HepG2 (cell line): ENCODE results near the gene LSM3. TPM values are rescaled to one million over a fixed set of nuclear protein-coding genes. Genes with fewer than 3 reads are reported as not detected.

ENCODE experiments used
- ATAC-seq: fragments of 200-7000 bp; cut with Tn5 transposase; 3 replicates; pipeline ENCODE4 v1.9.1; 2020; ENCODE audit warnings: mild to moderate bottlenecking, moderate library complexity
- BruUV-seq: library from RNA; stranded (reverse); fragments of 400-500 nt; replicated peaks from 2 replicates; lab custom pipeline; 2021; lab: Mats Ljungman, UMichigan
- CTCF ChIA-PET: fragments of 300-600 bp; formaldehyde crosslinking; extraction: SDS; loops from one replicate; lab custom pipeline; 2021; ENCODE audit warnings: low total read pairs, inconsistent platforms, low intra/inter-chr PET ratio; lab: Yijun Ruan, JAX
- POLR2A ChIA-PET: fragments of 350-600 bp; sonication (Branson Sonifier 250); formaldehyde crosslinking; loops from one replicate; lab custom pipeline; 2020; ENCODE audit warnings: antibody characterized with exemption, inconsistent platforms; lab: Yijun Ruan, JAX
- DNase-seq: peaks from one replicate; pipeline ENCODE4 v3.0.0-alpha.2; 2015; ENCODE audit warnings: low spot score
- FAIRE-seq: peaks from 3 replicates; lab custom pipeline; 2011; peaks lifted over from hg19 to GRCh38; lab: Jason Lieb, UNC
- H2AFZ ChIP-seq: one replicate; pipeline ENCODE4 v1.6.1; 2011; ENCODE audit warnings: low read length, inconsistent platforms
- H3K27ac ChIP-seq: fragments of 300-600 bp; 3 replicates; pipeline ENCODE4 v1.8.0; 2011; ENCODE audit warnings: mixed run types, mild to moderate bottlenecking, mixed read lengths, low read length, inconsistent platforms; ENCODE audit not compliant: insufficient read depth; ENCODE audit errors: extremely low read length
- H3K27me3 ChIP-seq, 2 experiments: fragments of 200-600 bp in 1 of 2; 2 replicates in 1 of 2; 3 replicates in 1 of 2; pipeline versions ENCODE4 v1.6.0 to v1.8.0; 2011; ENCODE audit warnings: low read length in 2 of 2, mild to moderate bottlenecking in 2 of 2, moderate library complexity in 2 of 2, inconsistent platforms in 1 of 2; ENCODE audit not compliant: insufficient read depth in 2 of 2, control insufficient read depth in 1 of 2
- H3K36me3 ChIP-seq, 2 experiments: fragments of 200-600 bp in 1 of 2; replicated peaks in 1 of 2; 2 replicates in 1 of 2; 3 replicates in 1 of 2; pipeline versions ENCODE4 v1.5.1 to v1.8.0; 2011; ENCODE audit warnings: low read length in 2 of 2, inconsistent platforms in 1 of 2; ENCODE audit not compliant: insufficient read depth in 2 of 2, control insufficient read depth in 1 of 2
- H3K4me1 ChIP-seq: 2 replicates; pipeline ENCODE4 v1.5.1; 2012; ENCODE audit warnings: low read length, inconsistent platforms; ENCODE audit not compliant: insufficient read depth
- H3K4me2 ChIP-seq: 2 replicates; pipeline ENCODE4 v1.6.0; 2011; ENCODE audit warnings: low read depth, low read length, inconsistent platforms
- H3K4me3 ChIP-seq, 3 experiments: fragments of 200-600 bp in 1 of 3; sonication (generic), shearing (Covaris generic) in 1 of 3; replicated peaks in 1 of 3; 2 replicates each; pipeline ENCODE4 v1.5.1; 2011 to 2016; ENCODE audit warnings: low read length in 3 of 3, inconsistent platforms in 2 of 3, low read depth in 2 of 3, mild to moderate bottlenecking in 2 of 3, control low read depth in 1 of 3, mixed read lengths in 1 of 3; ENCODE audit not compliant: insufficient read depth in 1 of 3
- H3K79me2 ChIP-seq: one replicate; pipeline ENCODE4 v1.6.1; 2011; ENCODE audit warnings: low read length, inconsistent platforms; ENCODE audit not compliant: insufficient read depth
- H3K9ac ChIP-seq: 2 replicates; pipeline ENCODE4 v1.6.0; 2011; ENCODE audit warnings: mild to moderate bottlenecking, low read depth, low read length, inconsistent platforms; ENCODE audit not compliant: insufficient read depth
- H3K9me3 ChIP-seq: 2 replicates; pipeline ENCODE4 v1.5.1; 2012; ENCODE audit warnings: mild to moderate bottlenecking, low read length
- H4K20me1 ChIP-seq: 2 replicates; pipeline ENCODE4 v1.6.0; 2011; ENCODE audit warnings: inconsistent platforms, mild to moderate bottlenecking, low read length, moderate library complexity; ENCODE audit not compliant: insufficient read depth
- ATF7 ChIP-seq, 2 experiments: fragments of 450-650 bp in 1 of 2; sonication (generic) in 1 of 2; formaldehyde crosslinking in 1 of 2; IDR thresholded peaks; 2 replicates each; pipeline versions ENCODE4 v1.4.0 to v1.6.1; 2016 to 2020; ENCODE audit warnings: antibody characterized with exemption in 1 of 2, mild to moderate bottlenecking in 1 of 2, missing genetic modification reagents in 1 of 2
- FOXA3 ChIP-seq: IDR thresholded peaks from 2 replicates; pipeline ENCODE4 v1.6.1; 2016; ENCODE audit warnings: missing genetic modification reagents, missing compliant biosample characterization
- HOXA9 ChIP-seq: sonication (generic); formaldehyde crosslinking; IDR thresholded peaks from 2 replicates; pipeline ENCODE4 v1.8.1; 2022; ENCODE audit warnings: missing genetic modification reagents, mild to moderate bottlenecking, moderate library complexity, borderline replicate concordance
- MAFG ChIP-seq: sonication (generic); formaldehyde crosslinking; IDR thresholded peaks from 2 replicates; pipeline ENCODE4 v1.5.1; 2020; ENCODE audit warnings: mild to moderate bottlenecking, missing genetic modification reagents
- MED8 ChIP-seq: sonication (generic); formaldehyde crosslinking; IDR thresholded peaks from 2 replicates; pipeline ENCODE4 v1.8.1; 2023; ENCODE audit warnings: mild to moderate bottlenecking, missing genetic modification reagents; ENCODE audit not compliant: insufficient replicate concordance
- PAF1 ChIP-seq: IDR thresholded peaks from 2 replicates; pipeline ENCODE4 v1.6.1; 2016; ENCODE audit warnings: missing genetic modification reagents, missing compliant biosample characterization
- RXRB ChIP-seq: IDR thresholded peaks from 2 replicates; pipeline ENCODE4 v1.6.1; 2016; ENCODE audit warnings: borderline replicate concordance, missing genetic modification reagents, missing compliant biosample characterization
- SMARCE1 ChIP-seq: fragments of 450-650 bp; IDR thresholded peaks from 2 replicates; pipeline ENCODE4 v1.6.1; 2017; ENCODE audit warnings: borderline replicate concordance
- SMC3 ChIP-seq: IDR thresholded peaks from 2 replicates; pipeline ENCODE4 v1.6.1; 2011; ENCODE audit warnings: low read length, improper control_type of control experiment
- ZBTB44 ChIP-seq: sonication (generic); formaldehyde crosslinking; IDR thresholded peaks from 2 replicates; pipeline ENCODE4 v1.4.0; 2020; ENCODE audit warnings: missing genetic modification reagents
- ZNF547 ChIP-seq: sonication (generic); formaldehyde crosslinking; IDR thresholded peaks from 2 replicates; pipeline ENCODE4 v1.5.1; 2020; ENCODE audit warnings: mild to moderate bottlenecking, missing genetic modification reagents
- ZSCAN25 ChIP-seq: sonication (generic); formaldehyde crosslinking; IDR thresholded peaks from 2 replicates; pipeline ENCODE4 v1.8.0; 2022; ENCODE audit warnings: mild to moderate bottlenecking, missing genetic modification reagents
- WGBS: methylation state at CpG from one replicate; pipeline ENCODE4 v1.1.6; 2017; ENCODE audit warnings: low lambda C conversion rate; 5-methylcytosine and 5-hydroxymethylcytosine counted together
- in situ Hi-C: cut with HindIII; loops from 2 replicates; pipeline ENCODE4 v1.10.0; 2017; ENCODE audit warnings: low pct_unique_long_range_greater_than_20kb; ENCODE audit not compliant: extremely low pct_ligation_motif_present
- intact Hi-C: fragments of 100-400 bp; cut with micrococcal nuclease; formaldehyde crosslinking; loops from one replicate; pipeline ENCODE4 v1.10.0; 2022; ENCODE audit not compliant: unreplicated experiment
- polyA plus RNA-seq, 8 experiments: library from polyadenylated mRNA; depleted of rRNA in 3 of 8; stranded (reverse) in 7 of 8; unstranded in 1 of 8; fragments of >200 nt; fragmentation: Illumina TruSeq in 4 of 8; extraction: Trizol in 4 of 8; gene quantifications; 2 replicates each; pipeline versions ENCODE4 v1.2.1 to v1.2.3, GENCODE V29; 2011 to 2016; ENCODE audit warnings: low read depth in 4 of 8, missing spikeins in 1 of 8, mixed read lengths in 1 of 8; ENCODE audit not compliant: insufficient read depth in 1 of 8
- total RNA-seq, 5 experiments: library from RNA; depleted of rRNA; stranded (reverse); fragments of >200 nt; fragmentation: Illumina TruSeq; extraction: Trizol; gene quantifications; 2 replicates each; pipeline ENCODE4 v1.2.3, GENCODE V29; 2016; ENCODE audit warnings: low read depth in 1 of 5
- TF ChIP-seq, protein P1 (sequence below): sonication (generic); formaldehyde crosslinking; IDR thresholded peaks from 2 replicates; pipeline ENCODE4 v1.8.0; 2022; ENCODE audit warnings: missing genetic modification reagents, mild to moderate bottlenecking, inconsistent platforms, borderline replicate concordance
- TF ChIP-seq, protein P2 (sequence below), 2 experiments: sonication (generic) in 1 of 2; formaldehyde crosslinking in 1 of 2; IDR thresholded peaks; 2 replicates each; pipeline versions ENCODE4 v1.5.1 to v1.6.1; 2011 to 2020; ENCODE audit warnings: borderline replicate concordance in 1 of 2, low read depth in 1 of 2, low read length in 1 of 2, mild to moderate bottlenecking in 1 of 2, missing genetic modification reagents in 1 of 2, moderate library complexity in 1 of 2

LSM3 gene
- total and polyA plus RNA-seq, 2 of the 13 experiments (the other 11 are each of a cell fraction or from before 2014, with no cell fraction given): 5.1 to 19.4 TPM

- TF ChIP-seq ZBTB44 (CRISPR knock-in tag) (no peak), ZSCAN25 (no peak), ZNF547 (CRISPR knock-in tag) (no peak), PAF1 (peak; percentile 84; the same call in 1 of the 2 replicates)
- TF ChIP-seq, all 625 proteins: peak for 7
These were observed 35.1 kb upstream of the LSM3 start (continued) for GRCh38 chr3:14143271-14144225.

DNA sequence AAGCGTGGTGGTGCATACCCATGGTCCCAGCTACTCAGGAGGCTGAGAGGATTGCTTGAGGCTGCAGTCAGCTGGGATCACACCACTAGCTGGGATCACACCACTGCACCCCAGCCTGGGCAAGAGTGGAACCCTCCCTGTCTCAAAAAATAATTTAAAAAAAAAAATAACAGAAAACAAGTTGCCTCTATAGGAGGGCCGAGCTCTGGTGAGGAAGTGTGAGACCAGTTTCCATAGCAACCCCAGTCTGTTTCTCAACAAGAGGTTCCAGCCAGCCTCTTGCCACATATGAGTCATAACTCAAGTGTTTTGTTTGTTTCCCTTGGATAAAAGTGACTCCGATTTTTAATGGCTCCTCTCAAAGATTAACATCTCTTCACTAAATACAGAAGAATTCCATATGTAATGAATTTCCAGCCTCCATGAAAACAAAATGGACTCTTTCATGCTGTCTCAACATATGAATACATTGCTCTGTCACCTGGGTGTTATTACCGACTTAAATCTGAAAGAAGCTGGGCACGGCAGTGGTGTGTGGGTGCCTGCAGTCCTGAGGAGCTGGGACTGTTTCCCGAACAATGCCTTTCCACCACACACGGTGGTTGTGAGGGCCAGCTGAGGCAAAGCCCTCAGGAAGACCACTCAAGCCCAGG is 34.1 kb upstream of the LSM3 start:
- no peaks in the 10 kb centered on the region for H3K79me2 ChIP-seq
- ChIA-PET POLR2A (interaction anchor here (0.6 to 4.4 kb wide), 5 partner anchors 10 to 34 kb away, joined by 3 to 30 read pairs (median 3); partner anchors contain the start of genes CHCHD4, LSM3, TMEM43 and XPC), CTCF (interaction anchor here (1.7 kb wide), 1 partner anchor 248 kb away, joined by 3 read pairs; no protein-coding TSS in a partner anchor)
- ATAC-seq (peak; percentile 71), DNase-seq (peak; percentile 96), FAIRE-seq (peak; percentile 57)
- peaks cover 20% of the 10 kb centered on the region for H3K4me1 ChIP-seq
- in situ Hi-C loops: no loop called here
- peak overlapping the region; percentile 56 for H3K4me2 ChIP-seq
- H3K9ac ChIP-seq: peak overlapping the region; percentile 78
- no peaks in the 10 kb centered on the region; the same call in 1 of the 2 replicates for H4K20me1 ChIP-seq
- 42% methylated on average over 7 of the region's 7 CpGs for WGBS
- H3K9me3 ChIP-seq: no peaks in the 10 kb centered on the region
- no peak overlapping the region for H2AFZ ChIP-seq
- intact Hi-C loops: no loop called here
- H3K36me3 ChIP-seq: peaks cover 15 to 54% of the 10 kb centered on the region in 2 experiments; a peak in 4 of 5 replicates
- no TSS peak for BruUV-seq
- no peaks in the 10 kb centered on the region for H3K27me3 ChIP-seq
- peak overlapping the region in 1 of 3 experiments; percentile 11; a peak in 1 of 6 replicates for H3K4me3 ChIP-seq
- H3K27ac ChIP-seq: peak overlapping the region; percentile 96
- TF ChIP-seq SMC3 (no peak), SMARCE1 (no peak), MAFG (CRISPR knock-in tag) (no peak), MED8 (CRISPR knock-in tag) (no peak), FOXA3 (CRISPR knock-in tag) (peak; percentile 17; the same call in 1 of the 2 replicates), HOXA9 (CRISPR knock-in tag) (no peak), RXRB (CRISPR knock-in tag) (peak; percentile 26; the same call in 1 of the 2 replicates), ATF7 (IDR thresholded peaks at IDR 0.05) (peak; percentile 15; the same call in 1 of the 2 replicates), ATF7 (CRISPR knock-in tag; IDR thresholded peaks at IDR 0.05) (no peak)
- TF ChIP-seq, protein P1, sequence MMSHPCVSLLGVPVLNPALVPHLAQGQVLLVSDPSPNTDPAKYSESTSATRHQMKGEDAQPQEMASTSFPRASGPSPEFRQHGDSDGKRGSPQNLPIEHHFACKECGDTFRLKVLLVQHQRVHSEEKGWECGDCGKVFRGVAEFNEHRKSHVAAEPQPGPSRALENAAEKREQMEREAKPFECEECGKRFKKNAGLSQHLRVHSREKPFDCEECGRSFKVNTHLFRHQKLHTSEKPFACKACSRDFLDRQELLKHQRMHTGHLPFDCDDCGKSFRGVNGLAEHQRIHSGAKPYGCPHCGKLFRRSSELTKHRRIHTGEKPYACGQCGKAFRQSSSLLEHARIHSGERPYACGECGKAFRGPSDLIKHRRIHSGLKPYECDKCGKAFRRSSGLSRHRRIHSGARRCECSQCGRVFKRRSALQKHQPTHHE: no peak
- TF ChIP-seq, protein P2, sequence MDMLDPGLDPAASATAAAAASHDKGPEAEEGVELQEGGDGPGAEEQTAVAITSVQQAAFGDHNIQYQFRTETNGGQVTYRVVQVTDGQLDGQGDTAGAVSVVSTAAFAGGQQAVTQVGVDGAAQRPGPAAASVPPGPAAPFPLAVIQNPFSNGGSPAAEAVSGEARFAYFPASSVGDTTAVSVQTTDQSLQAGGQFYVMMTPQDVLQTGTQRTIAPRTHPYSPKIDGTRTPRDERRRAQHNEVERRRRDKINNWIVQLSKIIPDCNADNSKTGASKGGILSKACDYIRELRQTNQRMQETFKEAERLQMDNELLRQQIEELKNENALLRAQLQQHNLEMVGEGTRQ (IDR thresholded peaks at IDR 0.05; ENCODE audit: low read depth, low read length): no peak
- TF ChIP-seq, protein P2 (CRISPR knock-in tag; IDR thresholded peaks at IDR 0.05; ENCODE audit: borderline replicate concordance): no peak
